ENCODE data around the gene COA1.

Gene COA1

GRCh38 chr7:43626695-43627094 lies 102.6 kb downstream of the COA1 start:
- no peak for TF ChIP-seq CTCF (IDR thresholded peaks at IDR 0.05; ENCODE audit: borderline replicate concordance, insufficient read depth, low read depth, low read length)
- H3K4me3 ChIP-seq (ENCODE audit: low read depth, low read length): no peak overlapping the region

GRCh38 chr7:43625980-43626379 lies 103.3 kb downstream of the COA1 start:
- TF ChIP-seq CTCF (IDR thresholded peaks at IDR 0.05; ENCODE audit: borderline replicate concordance, insufficient read depth, low read depth, low read length): no peak
- H3K4me3 ChIP-seq (ENCODE audit: low read depth, low read length): no peak overlapping the region

- H3K4me3 ChIP-seq (ENCODE audit: low read depth, low read length): no peak overlapping the region
- TF ChIP-seq CTCF (IDR thresholded peaks at IDR 0.05; ENCODE audit: borderline replicate concordance, insufficient read depth, low read depth, low read length): no peak
Measured at GRCh38 chr7:43625453-43625852, 103.9 kb downstream of the COA1 start.

GRCh38 chr7:43624156-43624555 lies 105.2 kb downstream of the COA1 start:
- no peak overlapping the region for H3K4me3 ChIP-seq (ENCODE audit: low read depth, low read length)
- no peak for TF ChIP-seq CTCF (IDR thresholded peaks at IDR 0.05; ENCODE audit: borderline replicate concordance, insufficient read depth, low read depth, low read length)

- H3K4me3 ChIP-seq (ENCODE audit: low read depth, low read length): no peak overlapping the region
- TF ChIP-seq CTCF (IDR thresholded peaks at IDR 0.05; ENCODE audit: borderline replicate concordance, insufficient read depth, low read depth, low read length): no peak
Measured at GRCh38 chr7:43621729-43622448, 107.4 kb downstream of the COA1 start.

GRCh38 chr7:43619213-43620012 lies 109.9 kb downstream of the COA1 start:
- H3K4me3 ChIP-seq (ENCODE audit: low read depth, low read length): no peak overlapping the region
- no peak for TF ChIP-seq CTCF (IDR thresholded peaks at IDR 0.05; ENCODE audit: borderline replicate concordance, insufficient read depth, low read depth, low read length)

GRCh38 chr7:43618073-43618472 lies 111.2 kb downstream of the COA1 start:
- TF ChIP-seq CTCF (IDR thresholded peaks at IDR 0.05; ENCODE audit: borderline replicate concordance, insufficient read depth, low read depth, low read length): no peak
- H3K4me3 ChIP-seq (ENCODE audit: low read depth, low read length): no peak overlapping the region
